ES-I3 (cell line): ENCODE results near the gene COL24A1.
"Not testable (repeated sequence)": the region's sequence is repeated elsewhere in the genome, so short reads cannot be mapped to it uniquely, and the experiment has no call there.

Experiments
- H3K36me3 ChIP-seq: 2 replicates; pipeline ENCODE4 v1.6.1; 2013; ENCODE audit warnings: mild to moderate bottlenecking, low read length, control low read depth, moderate library complexity; ENCODE audit not compliant: insufficient read depth
- H3K4me1 ChIP-seq: 2 replicates; pipeline ENCODE4 v1.6.1; 2013; ENCODE audit warnings: mild to moderate bottlenecking, control low read depth, low read length; ENCODE audit not compliant: insufficient read depth
- H3K9ac ChIP-seq: 2 replicates; pipeline ENCODE4 v1.6.1; 2013; ENCODE audit warnings: low read depth, mild to moderate bottlenecking, low read length, moderate library complexity
- H3K9me3 ChIP-seq: 2 replicates; pipeline ENCODE4 v1.6.1; 2013; ENCODE audit warnings: mild to moderate bottlenecking, low read length, moderate library complexity; ENCODE audit not compliant: control insufficient read depth, insufficient read depth

The COL24A1 gene

GRCh38 chr1:85955218-85955617, 201.4 kb downstream of the COL24A1 start:
- not testable (repeated sequence) for H3K9me3 ChIP-seq, H3K9ac ChIP-seq, H3K4me1 ChIP-seq, H3K36me3 ChIP-seq

DNA sequence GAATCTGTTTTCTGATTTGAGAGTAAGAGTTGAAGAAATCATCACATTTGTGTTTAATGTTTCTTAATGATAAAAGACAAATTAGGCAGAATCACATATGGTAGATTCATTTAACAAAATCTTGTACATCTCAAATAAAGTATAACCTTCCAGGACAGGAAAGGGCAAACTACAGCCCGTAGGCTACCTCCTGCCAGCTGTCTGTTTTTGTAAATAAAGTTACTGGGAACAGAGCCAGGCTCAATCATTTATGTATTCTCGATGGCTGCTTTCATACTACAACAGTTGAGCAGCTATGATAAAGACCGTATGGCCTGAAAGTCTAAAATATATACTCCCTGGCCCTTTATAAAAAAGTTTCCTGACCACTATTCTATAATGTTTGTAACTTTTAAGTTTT, 204.1 kb downstream of the COL24A1 start:
- H3K9me3 ChIP-seq, result no peaks in the 10 kb centered on the region
- H3K4me1 ChIP-seq, result no peaks in the 10 kb centered on the region
- no peak overlapping the region for H3K9ac ChIP-seq
- H3K36me3 ChIP-seq, result no peaks in the 10 kb centered on the region

- H3K9me3 ChIP-seq, result no peaks in the 10 kb centered on the region
- no peak overlapping the region for H3K9ac ChIP-seq
- H3K4me1 ChIP-seq, result no peaks in the 10 kb centered on the region
- H3K36me3 ChIP-seq, result no peaks in the 10 kb centered on the region
These were observed 209.4 kb downstream of the COL24A1 start for GRCh38 chr1:85947186-85947585.

DNA sequence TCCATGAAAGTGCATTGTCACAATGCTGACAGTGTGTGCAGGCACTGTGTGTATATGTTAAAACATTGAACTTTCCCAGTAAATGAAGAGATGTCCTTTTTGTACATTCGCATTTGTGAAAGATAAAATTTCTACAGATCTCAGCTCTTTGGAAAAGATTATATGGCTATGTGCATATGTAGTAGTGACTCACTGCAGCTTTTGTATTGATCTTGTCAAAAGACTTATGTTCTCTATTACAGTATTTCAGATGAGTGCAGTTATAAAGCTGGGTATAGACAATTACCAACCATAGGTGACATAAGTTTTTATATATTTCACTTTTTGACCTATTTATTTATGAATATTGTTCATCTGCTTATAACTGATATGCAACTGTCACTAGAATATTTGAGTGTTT, 212.6 kb downstream of the COL24A1 start:
- Histone ChIP-seq H3K9ac (no peak overlapping the region), H3K9me3 (no peaks in the 10 kb centered on the region), H3K4me1 (no peaks in the 10 kb centered on the region), H3K36me3 (no peaks in the 10 kb centered on the region)

DNA sequence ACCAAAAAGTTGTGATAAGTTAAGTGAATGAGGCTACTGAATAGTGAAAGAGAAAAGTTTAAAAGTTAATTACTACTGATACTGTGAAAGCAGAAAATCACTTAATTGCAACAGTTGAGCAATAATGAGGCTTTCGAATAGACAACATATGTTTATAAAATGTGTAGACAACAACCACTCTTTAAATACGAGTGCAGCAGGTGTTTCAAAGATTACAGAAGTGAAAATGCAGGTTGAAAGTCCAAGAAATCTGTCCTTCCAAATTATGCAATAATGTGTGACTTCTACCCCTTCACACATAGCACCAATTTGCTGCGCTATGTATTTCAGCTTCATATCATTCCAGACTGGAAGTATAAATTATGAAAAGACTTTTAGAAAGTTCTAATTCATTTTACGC, 213.0 kb downstream of the COL24A1 start:
- no peaks in the 10 kb centered on the region for H3K4me1 ChIP-seq
- H3K9me3 ChIP-seq, result no peaks in the 10 kb centered on the region

GRCh38 chr1:85940656-85941306, 215.8 kb downstream of the COL24A1 start:
- Histone ChIP-seq H3K9me3 (no peaks in the 10 kb centered on the region), H3K4me1 (no peaks in the 10 kb centered on the region), H3K36me3 (no peaks in the 10 kb centered on the region), H3K9ac (no peak overlapping the region)

More for the DNA sequence above, 213.0 kb downstream of the COL24A1 start:
- no peaks in the 10 kb centered on the region for H3K36me3 ChIP-seq
- no peak overlapping the region for H3K9ac ChIP-seq

- H3K9me3 ChIP-seq, result no peaks in the 10 kb centered on the region
- H3K4me1 ChIP-seq, result no peaks in the 10 kb centered on the region
- no peaks in the 10 kb centered on the region for H3K36me3 ChIP-seq
- H3K9ac ChIP-seq, result no peak overlapping the region
These were observed 217.7 kb downstream of the COL24A1 start for GRCh38 chr1:85938829-85939228.

GRCh38 chr1:85936470-85936869, 220.1 kb downstream of the COL24A1 start:
- no peaks in the 10 kb centered on the region for H3K4me1 ChIP-seq
- no peak overlapping the region for H3K9ac ChIP-seq
- no peaks in the 10 kb centered on the region for H3K36me3 ChIP-seq
- no peaks in the 10 kb centered on the region for H3K9me3 ChIP-seq

DNA sequence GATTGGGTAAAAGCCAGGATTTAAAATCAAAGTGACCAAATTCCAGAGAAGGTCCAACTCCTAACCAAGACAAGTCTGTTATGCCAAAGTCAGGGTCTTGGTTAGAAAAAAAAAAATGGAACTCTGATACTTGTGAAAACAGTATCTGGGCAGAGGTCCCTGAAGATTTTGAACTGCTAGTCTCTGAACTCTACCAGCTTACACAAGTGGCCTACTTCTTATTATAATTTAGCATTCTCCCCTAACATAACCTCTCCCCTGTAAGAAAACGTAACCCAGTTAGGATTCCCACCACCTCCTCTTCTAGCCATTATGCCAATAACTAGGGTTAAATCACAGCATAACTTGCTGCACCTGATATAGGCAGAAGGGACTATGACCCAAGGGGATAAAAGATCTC, 220.5 kb downstream of the COL24A1 start:
- no peak overlapping the region for H3K9ac ChIP-seq
- no peaks in the 10 kb centered on the region for H3K36me3 ChIP-seq
- H3K9me3 ChIP-seq, result no peaks in the 10 kb centered on the region
- H3K4me1 ChIP-seq, result no peaks in the 10 kb centered on the region

GRCh38 chr1:85935234-85935633, 221.3 kb downstream of the COL24A1 start:
- Histone ChIP-seq H3K4me1 (no peaks in the 10 kb centered on the region), H3K36me3 (no peaks in the 10 kb centered on the region), H3K9ac (no peak overlapping the region; the same call in 1 of the 2 replicates), H3K9me3 (no peaks in the 10 kb centered on the region)

DNA sequence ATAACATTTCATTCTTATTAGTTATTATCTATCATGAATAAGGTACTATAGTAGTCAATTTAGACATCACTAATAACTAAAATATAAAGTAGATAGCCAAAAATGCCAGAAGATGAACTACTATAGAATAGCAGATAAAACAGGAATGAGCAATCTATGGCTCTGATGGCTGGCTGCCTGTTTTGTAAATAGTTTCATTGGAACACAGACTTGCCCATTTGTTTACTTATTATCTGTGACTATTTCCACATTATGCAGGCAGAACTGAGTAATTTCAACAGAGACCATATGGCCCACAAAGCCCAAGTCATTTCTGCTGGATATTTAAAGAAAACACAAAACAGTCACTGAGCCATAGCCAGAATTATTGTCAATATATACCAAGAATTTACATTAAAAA, 222.1 kb downstream of the COL24A1 start:
- no peaks in the 10 kb centered on the region for H3K9me3 ChIP-seq
- H3K9ac ChIP-seq, result no peak overlapping the region
- H3K4me1 ChIP-seq, result no peaks in the 10 kb centered on the region
- no peaks in the 10 kb centered on the region for H3K36me3 ChIP-seq

GRCh38 chr1:85933961-85934360, 222.6 kb downstream of the COL24A1 start:
- no peaks in the 10 kb centered on the region for H3K9me3 ChIP-seq
- H3K4me1 ChIP-seq, result no peaks in the 10 kb centered on the region
- H3K36me3 ChIP-seq, result no peaks in the 10 kb centered on the region
- no peak overlapping the region for H3K9ac ChIP-seq

DNA sequence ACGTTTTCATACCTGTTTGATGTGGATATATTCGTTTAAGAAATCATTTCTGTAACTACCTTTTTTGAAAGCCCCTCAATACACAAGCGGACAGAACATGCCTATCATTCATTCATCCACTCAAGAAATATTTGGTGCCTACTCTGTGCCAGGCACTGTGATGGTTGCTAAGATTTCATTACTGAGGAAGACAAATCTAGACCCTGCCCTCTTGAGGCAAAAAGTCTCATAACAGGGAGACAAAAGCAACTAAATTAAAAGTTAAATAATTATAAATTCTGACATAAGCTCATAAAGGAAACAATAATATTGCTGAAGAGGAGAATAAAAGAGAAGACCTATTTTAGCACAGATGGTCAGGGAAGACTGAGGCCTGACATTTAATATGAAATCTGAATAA, 244.8 kb downstream of the COL24A1 start:
- Histone ChIP-seq H3K36me3 (no peaks in the 10 kb centered on the region), H3K9ac (no peak overlapping the region), H3K4me1 (no peaks in the 10 kb centered on the region), H3K9me3 (no peaks in the 10 kb centered on the region)

DNA sequence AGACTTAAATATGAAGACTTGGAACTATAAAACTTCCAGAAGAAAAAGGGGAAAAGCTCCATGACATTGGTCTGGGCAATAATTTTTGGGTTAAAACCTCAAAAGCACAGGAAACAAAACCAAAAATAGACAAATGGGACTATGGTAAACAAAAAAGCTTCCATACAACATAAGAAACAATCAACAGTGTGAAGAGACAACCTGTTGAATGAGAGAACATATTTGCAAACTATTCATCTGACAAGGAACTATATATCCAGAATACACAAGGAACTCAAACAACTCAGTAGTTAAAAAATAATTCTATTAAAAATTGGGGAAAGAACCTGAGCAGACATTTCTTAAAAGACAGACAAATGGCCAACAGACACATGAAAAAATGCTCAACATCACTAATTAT, 255.7 kb downstream of the COL24A1 start:
- Histone ChIP-seq H3K4me1 (no peaks in the 10 kb centered on the region), H3K9me3 (no peaks in the 10 kb centered on the region), H3K9ac (no peak overlapping the region), H3K36me3 (no peaks in the 10 kb centered on the region)

DNA sequence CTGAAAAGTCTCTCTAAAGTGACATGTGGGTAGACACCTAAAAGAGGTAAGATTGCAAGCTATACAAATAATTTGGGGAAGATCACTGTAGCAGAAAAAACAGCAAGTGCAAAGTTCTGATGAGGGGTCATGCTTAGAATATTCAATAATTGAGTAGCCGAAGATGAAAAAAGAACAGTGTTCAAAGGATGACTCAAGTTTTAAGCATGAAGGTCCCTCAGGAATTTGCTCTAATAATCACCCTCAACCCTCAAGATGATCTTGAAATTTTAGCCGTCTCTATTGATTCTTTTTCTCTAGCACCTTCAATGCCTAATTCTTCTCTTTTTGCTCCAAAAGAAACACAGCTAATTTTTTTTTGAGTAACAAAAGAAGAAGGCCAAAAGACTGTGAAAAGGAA, 257.7 kb downstream of the COL24A1 start:
- Histone ChIP-seq H3K36me3 (no peaks in the 10 kb centered on the region), H3K9me3 (no peaks in the 10 kb centered on the region), H3K9ac (no peak overlapping the region), H3K4me1 (no peaks in the 10 kb centered on the region)

GRCh38 chr1:85894651-85895050, 261.9 kb downstream of the COL24A1 start:
- Histone ChIP-seq H3K4me1 (no peaks in the 10 kb centered on the region), H3K9me3 (no peaks in the 10 kb centered on the region), H3K36me3 (no peaks in the 10 kb centered on the region), H3K9ac (no peak overlapping the region)
